NCI-H226 (cell line): Measurements from ENCODE around the gene RABGAP1L.
"Not testable (repeated sequence)": the region's sequence is repeated elsewhere in the genome, so short reads cannot be mapped to it uniquely, and the experiment has no call there.

Source experiments
- DNase-seq: peaks from one replicate; pipeline ENCODE4 v3.0.0-alpha.2; 2015

Gene RABGAP1L

DNA sequence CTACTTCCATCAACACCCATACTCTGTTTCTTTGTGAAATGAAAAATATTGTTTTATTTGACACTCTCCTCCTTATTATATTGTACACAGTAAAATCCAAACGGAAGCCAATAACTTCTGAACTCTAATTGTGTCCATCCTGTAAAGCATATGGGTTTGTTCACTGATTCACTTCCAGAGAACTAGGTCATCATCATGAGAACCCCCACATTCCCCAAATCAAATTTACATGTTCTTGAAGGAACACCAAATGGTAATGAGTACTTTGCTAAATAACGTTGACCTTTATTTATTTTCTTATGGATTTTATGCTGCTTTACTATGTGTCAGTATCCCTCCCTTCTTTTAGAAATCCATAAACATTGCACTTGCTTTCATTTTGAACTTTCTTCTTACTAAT, 627.0 kb downstream of the RABGAP1L start:
- no peak for DNase-seq

DNA sequence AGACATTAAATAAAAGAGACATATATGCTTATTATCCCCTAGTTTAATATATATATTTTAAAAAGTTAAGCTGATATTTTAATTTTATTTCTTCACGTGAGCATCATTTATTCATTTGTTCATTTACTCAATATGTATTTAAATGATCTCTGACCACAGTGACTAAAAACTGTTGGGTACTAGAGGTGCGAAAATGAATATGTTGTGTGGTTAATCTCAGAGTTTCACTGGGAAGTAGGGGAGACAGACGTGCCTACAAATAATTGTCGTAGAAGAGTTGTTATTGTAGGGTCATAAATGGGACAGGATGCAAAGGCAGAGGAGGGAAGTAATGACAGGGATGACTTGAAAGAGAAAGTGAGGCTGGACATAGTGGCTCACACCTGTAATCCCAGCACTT, 627.4 kb downstream of the RABGAP1L start:
- no peak for DNase-seq

DNA sequence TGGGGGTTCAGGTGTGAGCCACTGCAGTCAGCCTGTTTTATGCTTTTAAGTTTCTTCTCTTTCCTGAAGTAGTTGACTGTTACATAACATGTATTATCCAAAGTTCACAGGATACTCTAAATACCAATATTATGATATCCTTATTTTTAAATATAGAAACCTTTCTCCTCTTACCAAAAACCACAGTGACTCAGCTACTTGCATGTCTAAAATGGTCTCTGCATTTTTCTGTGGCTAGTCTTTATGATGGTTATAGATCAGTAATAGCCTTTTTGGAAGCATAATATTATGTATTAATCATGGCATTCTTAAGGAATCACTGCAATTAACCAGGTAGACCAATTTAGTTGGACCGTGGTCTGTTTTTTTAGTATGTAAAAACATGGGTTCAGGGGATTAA, 629.7 kb downstream of the RABGAP1L start:
- peak; percentile 58 for DNase-seq

DNA sequence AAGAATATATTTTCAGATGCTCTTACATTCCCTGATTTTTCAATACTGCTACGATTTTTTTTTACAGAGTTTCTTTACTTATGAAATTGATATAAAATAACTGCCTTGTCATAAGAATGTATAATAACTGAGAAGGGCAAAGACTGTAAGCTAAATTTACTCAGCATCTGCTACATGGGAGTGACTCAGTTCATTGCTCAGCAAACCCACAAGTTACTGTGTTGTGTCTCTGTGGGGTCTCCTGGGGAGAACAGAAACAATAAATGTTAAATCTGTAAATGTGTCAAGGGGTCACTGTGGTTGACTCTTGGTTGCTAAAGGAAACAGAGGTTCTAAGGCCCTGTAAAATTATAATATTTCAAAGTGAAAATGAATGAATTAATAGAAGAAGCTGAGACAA, 630.1 kb downstream of the RABGAP1L start:
- peak; percentile 49 for DNase-seq

DNA sequence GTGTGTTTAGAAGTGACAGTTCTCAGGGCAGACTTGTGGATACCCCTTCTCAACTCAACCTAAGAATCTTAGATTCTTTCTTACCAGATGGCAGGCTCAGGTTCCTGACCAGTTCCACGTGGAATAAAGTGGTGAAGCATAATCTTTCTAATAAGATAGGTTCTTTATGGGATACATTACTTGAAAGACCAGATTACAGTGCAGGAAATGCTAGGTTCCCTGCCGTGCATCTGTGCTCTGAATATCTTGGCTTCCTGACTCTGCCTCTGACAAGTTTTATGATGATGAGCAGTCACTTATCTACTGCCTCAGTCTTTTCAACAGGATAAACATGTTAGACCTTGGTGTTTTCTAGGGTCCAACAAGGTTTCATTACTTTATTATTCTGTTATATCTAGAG, 632.5 kb downstream of the RABGAP1L start:
- no peak for DNase-seq

DNA sequence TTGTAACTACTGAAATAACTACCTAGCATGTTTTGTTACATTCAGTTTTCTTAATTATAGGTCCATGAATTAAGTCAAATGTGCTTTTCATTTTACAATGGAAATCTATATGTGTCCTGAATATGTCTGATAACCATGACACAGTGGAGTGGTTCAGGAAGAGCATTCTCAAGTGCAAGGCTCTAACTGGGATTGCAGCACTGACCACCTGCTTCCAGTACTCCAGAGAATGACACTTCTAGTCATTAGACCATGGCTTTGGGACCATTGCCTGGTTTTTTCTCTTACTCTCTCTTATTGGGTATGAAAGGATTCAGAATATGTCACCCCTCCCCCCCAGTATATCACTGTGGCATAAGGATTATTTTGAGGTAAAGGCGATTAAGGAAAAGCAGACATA, 635.5 kb downstream of the RABGAP1L start:
- DNase-seq, result no peak

DNA sequence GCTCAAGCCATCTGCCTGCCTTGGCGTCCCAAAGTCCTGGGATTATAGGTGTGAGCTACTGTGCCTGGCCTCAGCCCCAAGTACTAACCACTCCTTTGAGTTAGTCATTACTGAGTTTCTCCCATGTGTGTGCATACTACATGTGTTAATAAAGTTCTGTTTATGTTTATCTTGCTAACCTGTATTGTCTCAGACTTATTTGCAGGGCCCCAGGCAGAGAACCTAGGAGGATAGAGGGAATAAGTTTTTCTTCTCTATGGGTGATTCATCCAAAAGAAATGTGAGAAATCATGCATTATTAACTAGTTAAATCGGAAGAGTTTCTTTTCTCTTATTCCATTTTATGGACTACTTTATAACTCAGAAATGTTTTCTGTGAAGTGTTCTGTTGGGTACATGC, 636.5 kb downstream of the RABGAP1L start:
- peak; percentile 44 for DNase-seq

DNA sequence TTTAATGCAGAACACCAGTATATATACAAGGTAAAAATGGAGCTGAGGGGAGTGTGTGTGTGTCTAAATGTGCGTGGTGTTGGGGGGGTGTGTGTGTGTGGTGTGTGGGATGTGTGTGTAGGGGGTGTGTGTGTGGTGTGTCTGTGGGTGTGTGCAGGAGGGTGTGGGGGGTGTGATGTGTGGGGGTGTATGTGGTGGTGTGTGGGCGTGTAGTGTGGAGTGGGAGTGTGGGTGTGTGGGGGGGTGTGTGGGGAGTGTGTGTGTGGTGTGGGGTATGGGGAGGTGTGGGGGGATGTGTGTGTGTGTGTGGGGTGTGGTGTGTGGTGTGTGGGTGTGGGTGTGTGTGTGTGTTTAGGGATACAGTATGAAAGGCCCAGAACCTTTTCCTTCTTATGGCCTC, 638.1 kb downstream of the RABGAP1L start:
- DNase-seq, result no peak

DNA sequence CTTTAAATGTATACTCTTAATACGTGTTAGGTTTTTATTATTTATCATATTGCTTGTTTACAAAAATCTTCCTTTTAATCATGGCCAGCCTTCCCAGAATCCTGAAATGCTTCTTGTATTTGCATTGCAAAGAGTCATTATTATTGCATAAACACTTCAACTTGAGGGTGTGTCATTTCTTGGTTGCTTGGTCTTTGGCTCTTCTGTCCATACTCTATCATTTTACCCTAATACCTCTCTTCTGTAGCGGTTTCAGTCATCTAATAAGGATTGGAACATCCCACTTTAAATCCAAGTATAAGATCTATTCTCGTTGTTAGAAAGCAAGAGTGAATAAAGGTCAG, 639.8 kb downstream of the RABGAP1L start:
- DNase-seq, result no peak

DNA sequence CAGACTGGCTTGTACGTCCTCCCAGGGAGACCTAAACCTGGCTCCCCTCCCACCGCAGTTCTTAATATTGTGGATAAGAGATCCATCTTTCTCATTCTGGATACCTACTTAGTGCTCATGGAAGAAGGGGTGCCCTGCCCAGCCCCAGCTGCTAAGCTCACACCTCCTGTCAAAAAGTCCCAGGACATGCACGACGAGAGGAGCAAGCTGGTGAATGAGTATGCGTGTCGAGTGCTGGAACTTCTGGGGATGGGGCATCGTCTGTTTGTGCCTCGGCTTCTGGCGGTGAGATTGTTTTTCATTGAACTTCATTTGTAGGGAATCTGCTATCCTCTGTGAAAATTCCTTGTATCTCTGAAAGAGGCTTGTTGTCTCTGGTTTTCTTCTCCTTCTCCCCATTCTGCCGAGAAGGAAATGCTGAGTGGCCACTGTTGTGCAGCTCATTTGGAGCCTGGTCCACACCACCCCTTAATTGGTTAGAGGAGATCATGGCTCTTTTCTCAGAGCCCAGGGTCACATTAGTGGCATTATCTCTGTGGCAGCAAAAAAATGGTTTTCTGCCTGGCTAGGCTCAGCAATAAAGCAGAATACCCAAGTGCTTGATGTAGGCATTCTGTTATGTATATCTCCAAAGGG, 641.0 kb downstream of the RABGAP1L start:
- no peak for DNase-seq

DNA sequence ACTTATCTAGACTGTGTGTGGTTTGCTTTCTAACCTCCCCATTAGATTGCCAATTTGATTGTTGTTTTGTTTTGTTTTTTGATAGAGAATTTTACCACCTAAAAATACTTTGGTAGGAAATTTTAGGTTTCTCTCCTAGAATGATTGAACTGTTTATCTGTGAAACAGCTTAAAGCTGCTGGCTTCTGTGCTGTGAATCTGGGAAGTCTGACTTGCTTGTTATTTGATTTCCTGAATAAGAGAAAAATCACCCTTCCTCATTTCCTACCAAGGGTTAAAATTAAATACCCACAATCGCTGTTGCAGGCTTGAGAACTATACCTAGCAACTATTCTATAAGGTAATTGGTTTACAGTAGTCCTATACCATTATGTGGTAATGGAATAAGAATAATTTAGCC, 641.6 kb downstream of the RABGAP1L start:
- DNase-seq, result no peak

DNA sequence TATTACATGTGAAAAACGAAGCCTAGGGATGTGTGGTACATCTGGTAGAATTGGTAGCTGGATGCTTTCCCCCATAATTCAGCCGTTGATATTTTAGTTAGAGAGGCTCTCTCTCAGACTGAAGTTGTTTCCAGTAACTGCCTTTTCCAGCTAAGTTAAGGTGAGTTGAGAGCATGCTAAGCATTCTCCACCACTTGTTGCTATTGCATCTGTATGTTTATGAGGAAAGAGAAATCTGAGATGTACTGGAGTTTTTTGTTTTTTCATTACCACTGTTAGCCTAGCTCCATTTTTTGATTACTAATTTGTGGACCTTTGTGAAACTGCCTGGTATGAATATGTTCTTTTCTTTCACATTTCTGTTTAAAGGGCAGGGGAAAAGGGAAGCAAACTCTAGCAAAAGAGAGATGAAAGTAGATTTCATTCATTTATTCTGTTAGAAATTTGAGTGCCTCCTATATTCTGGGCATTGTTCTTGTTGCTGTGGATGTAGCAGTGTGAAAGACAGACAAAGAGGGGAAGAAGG, 650.5 kb downstream of the RABGAP1L start:
- DNase-seq, result no peak

DNA sequence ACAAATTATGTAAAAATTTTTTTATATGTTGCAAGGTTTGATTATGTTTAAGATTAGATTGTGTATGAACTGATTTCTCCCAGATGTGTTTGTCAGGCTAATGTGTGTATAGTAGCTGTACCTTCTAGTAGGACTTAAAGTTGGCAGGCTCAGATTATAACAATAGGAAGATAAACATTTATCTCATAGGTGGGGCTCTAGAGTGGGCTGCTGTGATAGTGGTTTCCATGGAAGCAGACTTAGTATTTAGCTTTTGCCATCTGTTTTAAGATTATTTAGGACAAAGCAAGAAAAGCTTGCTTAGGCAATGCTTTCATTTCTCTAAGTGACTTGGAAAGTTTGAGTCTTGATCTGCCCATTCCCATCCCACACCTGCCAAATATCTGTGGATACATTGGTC, 652.7 kb downstream of the RABGAP1L start:
- DNase-seq, result no peak

DNA sequence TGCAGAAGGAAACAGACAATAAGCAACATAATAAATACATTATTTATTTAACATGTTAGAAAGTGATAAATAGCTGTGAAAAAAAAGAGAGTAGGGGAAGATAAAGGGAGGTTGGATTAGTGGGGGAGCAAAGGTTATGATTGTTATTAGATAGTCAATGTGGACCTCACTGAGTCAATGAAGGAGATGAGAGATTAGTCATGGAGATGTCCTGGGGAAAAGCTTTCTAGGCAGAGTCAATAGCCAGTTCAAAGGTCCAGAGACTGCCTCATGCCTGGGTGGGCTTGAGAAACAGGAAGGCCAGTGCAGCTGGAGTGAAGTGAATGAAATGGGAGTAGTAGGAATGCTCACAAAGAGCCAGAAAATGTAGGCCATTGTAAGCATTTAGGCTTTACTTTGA, 653.3 kb downstream of the RABGAP1L start:
- no peak for DNase-seq

DNA sequence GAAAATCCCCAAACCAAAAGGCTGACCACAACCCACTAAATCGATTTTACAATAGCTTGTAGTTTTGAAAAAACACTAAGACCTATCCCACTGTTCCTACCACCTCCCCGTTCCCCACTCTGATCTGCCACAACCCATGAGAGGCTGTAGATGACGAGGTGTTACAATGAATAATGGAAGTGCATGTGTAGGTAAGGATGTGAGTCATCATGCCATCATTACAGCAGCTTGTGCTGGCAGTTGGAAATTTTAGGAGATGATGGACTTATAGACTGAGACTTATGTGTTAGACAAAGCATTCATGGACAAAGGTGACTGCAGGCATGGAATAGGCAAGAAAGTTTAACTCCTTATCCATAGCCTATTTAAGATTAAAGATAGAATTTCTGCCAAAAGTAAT, 655.7 kb downstream of the RABGAP1L start:
- peak; percentile 77 for DNase-seq

DNA sequence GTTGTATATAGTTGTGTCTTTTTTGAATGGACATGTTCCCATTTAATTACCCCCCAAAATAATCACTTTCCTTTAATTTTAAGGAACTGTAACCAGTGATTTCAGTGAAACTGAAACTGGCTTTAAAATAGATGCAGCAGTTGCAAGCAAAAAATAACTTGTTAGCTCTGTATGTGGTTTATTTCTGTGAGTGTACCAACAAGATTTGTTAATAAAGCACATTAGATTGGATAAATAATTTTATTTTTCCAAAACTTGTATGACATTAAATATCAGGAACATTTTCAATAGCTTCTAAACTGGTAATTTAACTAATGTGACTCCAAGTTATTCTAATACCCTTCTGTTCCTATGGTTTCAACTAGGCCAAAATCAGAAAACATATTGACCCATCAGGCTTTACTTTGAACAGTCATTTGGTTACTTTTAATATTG, 656.2 kb downstream of the RABGAP1L start:
- DNase-seq, result no peak

DNA sequence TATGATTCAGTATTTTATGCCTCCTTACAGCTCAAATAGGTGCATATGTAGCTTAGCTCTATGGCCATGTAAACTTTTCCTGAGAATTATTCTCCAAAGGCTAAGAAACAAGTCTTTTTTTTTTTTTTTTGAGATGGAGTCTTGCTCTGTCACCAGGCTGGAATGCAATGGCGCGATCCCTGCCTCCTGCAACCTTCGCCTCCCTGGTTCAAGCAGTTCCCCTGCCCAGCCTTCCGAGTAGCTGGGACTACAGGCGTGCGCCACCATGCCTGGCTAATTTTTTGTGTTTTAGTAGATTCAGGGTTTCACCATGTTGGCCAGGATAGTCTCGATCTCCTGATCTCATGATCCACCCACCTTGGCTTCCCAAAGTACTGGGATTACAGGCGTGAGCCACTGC, 657.3 kb downstream of the RABGAP1L start:
- DNase-seq, result not testable (repeated sequence)

DNA sequence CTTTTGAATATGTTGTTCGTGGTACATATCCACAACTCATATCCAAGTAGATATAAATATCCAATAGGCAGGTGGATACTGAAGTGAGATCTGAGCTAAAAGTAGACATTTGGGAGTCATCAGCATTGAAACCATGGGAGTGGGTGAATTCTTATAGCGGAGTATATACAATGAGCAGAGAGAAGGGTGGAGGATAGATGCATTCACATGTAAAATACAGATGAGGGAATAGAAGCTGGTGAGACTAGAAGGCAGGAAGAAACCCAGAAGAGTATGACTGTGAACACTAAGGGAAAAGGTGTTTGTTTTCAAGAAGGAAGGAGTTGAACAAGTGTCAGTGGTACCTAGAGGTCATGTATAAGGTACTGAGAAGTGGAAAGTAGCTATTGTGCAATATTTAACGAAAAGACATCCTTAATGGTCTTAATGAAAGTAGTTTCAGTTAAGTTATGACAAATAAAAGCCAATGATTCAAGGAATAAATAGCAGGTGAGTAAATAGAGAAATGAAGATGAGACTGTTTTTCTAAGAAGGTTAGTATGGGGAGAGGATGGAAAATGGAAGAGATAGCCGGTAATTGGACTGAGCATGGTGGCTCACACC, 658.8 kb downstream of the RABGAP1L start:
- no peak for DNase-seq

DNA sequence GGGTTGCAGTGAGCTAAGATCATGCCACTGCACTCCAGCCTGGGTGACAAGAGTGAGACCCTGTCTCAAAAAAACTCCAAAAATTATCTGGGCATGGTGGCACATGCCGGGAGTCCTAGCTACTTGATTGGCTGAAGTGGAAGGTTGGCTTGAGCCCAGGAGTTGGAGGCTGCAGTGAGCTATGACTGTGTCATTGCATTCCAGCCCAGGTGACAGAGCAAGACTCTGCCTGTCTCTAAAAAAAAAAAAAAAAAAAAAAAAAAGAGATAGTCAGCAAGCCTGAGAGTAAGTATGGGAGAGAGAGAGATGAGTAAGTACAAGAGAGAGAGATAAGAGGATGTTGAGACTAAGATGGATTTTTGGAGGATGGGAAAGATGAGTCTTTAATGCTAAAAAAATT, 659.6 kb downstream of the RABGAP1L start:
- DNase-seq, result peak; percentile 25

DNA sequence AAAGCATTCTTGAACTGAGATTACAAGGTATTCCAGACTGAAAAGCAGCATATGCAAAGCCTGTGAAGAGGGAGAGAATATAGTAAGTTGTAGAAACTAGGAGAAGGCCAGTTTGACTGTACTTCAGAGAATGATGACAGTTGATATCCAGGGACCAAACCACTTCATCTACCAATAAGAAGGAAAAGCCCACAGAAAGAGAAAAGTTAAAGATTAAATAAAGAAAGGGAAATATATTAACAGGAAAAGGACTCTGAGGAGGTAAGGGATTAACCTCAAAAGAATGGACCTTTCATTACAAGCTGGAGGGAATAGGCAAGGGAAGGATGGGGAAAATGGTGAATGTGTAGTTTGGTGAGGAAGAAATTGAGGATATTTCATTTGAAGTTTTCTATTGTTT, 660.3 kb downstream of the RABGAP1L start:
- DNase-seq, result no peak

DNA sequence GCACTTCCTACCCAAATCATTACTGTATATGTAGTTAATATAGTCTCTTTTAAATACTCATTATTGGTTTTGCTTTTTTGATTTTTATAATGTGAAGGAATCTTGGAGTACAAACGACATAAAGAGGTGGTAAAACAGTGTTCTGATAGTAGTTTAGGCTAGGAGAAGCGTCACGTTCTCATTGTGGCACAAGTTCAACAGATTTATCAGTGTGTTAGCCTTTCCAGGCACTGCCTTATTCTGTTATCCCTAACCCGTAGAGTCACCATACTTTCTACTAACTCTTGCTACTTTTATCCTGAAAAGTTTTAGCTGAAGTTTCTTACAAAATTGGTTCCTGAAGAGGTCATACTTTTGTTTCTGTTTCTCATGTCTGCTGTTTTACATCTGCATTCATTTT, 665.8 kb downstream of the RABGAP1L start:
- DNase-seq, result no peak

DNA sequence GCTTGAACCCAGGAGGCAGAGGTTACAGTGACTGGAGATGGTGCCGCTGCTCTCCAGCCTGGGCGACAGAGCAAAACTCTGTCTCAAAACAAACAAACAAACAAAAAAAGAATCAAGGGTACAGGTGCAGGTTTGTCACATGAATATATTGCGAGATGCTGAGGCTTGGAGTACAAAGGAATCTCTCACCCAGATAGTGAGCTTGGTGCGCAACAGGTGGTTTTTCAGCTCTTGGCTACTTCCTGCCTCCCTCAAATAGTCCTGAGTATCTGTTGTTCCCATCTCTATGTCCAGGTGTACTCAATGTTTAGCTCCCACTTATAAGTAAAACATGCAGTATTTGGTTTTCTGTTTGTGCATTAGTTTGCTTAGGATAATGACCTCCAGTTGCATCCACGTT, 666.5 kb downstream of the RABGAP1L start:
- no peak for DNase-seq

DNA sequence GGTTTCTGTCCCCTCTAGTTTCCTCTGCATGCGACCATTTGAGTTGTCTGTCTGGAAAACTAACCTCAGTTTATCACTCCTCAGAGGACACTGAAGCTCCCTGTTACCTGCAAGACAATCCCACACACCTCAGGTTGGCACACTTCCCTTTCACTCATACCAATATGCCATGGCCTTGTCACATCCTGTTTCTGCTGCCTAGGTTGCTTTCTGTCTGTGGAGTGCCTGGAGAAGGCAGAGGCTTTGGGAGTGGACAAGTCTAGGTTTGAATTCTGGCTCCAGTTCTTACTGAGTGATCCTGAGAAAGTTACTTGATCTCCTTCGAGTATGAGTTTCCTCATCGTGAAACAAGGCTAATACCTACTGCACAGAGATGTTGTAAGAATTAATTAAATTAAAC, 668.9 kb downstream of the RABGAP1L start:
- no peak for DNase-seq

DNA sequence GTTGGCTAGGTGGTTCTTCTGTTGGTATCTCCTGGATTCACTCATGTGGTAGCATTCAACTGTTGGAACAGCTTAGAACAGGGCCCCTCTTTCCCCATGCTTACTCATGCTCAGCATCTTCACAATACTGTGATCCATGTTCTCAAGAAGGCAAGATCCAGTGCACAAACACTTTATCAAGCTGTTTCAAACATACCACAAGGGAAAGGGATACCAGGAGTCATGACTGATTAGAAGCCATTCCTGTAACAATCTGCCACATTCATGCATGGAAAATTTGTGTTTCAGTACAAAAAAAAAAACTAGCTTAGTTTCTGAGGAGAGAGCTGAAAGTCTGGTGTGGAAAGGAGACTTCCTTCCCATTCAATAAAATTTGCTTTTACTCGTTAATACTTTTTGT, 670.7 kb downstream of the RABGAP1L start:
- no peak for DNase-seq

DNA sequence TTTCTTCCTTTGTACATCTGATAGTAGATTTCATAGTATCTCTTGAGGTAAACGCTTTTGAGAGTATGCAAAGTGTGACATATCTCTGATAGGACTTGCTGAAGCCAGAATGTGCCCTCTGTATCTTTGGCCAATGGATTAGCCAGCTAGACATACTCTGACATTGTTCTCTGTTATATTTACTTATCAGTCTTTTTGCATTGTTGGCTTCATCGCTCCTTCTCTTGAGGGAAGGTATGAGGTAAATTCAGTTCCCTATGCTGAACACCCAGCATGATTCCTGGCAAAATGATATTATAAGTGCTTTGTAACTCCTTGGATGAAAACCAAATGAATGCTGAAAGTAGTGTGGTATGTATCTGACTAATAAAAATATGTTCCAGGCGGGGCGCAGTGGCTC, 677.2 kb downstream of the RABGAP1L start:
- DNase-seq, result peak; percentile 34
